A673 (cell line): ENCODE results near the gene DCC.

Experiments used
- CTCF ChIP-seq: fragments of 300-800, 200-600 bp; sonication (generic); conservative IDR thresholded peaks from 2 replicates; pipeline ENCODE4 v1.5.1; 2017; ENCODE audit warnings: low read depth, mild to moderate bottlenecking, antibody characterized with exemption, low read length, moderate library complexity, mixed read lengths
- EZH2 ChIP-seq: fragments of 200-600 bp; sonication (generic); IDR thresholded peaks from 2 replicates; pipeline ENCODE4 v1.6.1; 2017; ENCODE audit warnings: borderline replicate concordance, low read depth, mild to moderate bottlenecking, mixed read lengths, antibody characterized with exemption, low read length; ENCODE audit not compliant: poor library complexity, severe bottlenecking

GRCh38 chr18:52370841-52371240 is 30.8 kb downstream of the DCC start:
- no peak for TF ChIP-seq CTCF
- TF ChIP-seq EZH2, result no peak
